ENCODE data around the gene CIPC. TPM values are rescaled to one million over a fixed set of nuclear protein-coding genes. Genes with fewer than 3 reads are reported as not detected.

CIPC gene
- total and polyA plus RNA-seq, 2 of the 13 experiments (the other 11 are each of a cell fraction or from before 2014, with no cell fraction given), result 7.6 to 13.9 TPM

DNA sequence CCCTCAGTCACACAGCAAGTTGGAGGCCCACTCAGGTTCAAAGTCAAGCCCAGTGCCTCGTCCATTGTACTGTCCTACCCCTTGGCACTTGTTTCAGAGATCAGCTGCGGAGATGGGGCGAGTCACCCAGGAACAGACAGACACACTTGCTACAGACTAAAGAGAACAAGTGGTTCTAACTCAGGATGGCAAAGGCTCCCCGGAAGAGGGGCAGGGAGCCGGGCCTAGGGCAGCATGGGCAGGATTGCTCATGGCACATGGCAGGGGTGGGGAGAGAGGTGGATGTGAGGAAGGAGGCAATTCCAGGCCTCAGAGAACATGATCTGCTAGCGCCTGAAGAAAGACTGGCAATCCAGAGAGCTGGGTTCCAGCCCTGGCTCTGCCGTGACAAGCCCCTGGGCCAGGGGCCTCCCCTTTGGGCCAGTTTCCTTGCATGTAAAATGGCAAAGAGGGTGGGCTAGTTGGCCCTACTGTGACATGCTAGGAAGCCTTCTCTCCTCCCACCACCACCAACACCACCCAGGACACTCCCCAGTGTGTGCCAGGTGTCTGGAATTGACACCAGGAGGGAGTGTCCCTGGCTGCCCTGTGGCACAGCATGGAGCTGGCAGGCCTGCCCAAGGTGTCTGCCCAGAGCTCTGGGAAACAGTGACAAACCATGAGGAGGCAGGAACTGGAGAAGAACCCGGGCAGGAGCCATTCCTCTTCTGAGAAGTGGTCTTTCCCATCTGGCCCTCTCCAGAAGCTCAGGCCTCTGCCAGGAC, 45.6 kb upstream of the CIPC start:
- Histone ChIP-seq H2AFZ (ENCODE audit: low read length) (no peak overlapping the region), H3K9me3 (ENCODE audit: low read length) (no peaks in the 10 kb centered on the region; the same call in 1 of the 2 replicates), H3K4me3 (replicated peaks in 1 of 3; ENCODE audit: insufficient read depth in 1 of 3, low read depth in 2 of 3, low read length in 3 of 3) (no peak overlapping the region), H3K4me2 (ENCODE audit: low read depth, low read length) (peak overlapping the region; percentile 41), H3K79me2 (ENCODE audit: insufficient read depth, low read length) (no peaks in the 10 kb centered on the region), H3K27me3 (ENCODE audit: control insufficient read depth in 1 of 2, insufficient read depth in 2 of 2, low read length in 2 of 2) (peaks cover 0 to 4% of the 10 kb centered on the region in 2 experiments; a peak in 1 of 5 replicates), H3K4me1 (ENCODE audit: insufficient read depth, low read length) (peaks cover 25% of the 10 kb centered on the region), H3K27ac (ENCODE audit: extremely low read length, insufficient read depth, low read length) (no peak overlapping the region), H3K9ac (ENCODE audit: insufficient read depth, low read depth, low read length) (no peak overlapping the region), H3K36me3 (replicated peaks in 1 of 2; ENCODE audit: control insufficient read depth in 1 of 2, insufficient read depth in 2 of 2, low read length in 2 of 2) (no peaks in the 10 kb centered on the region), H4K20me1 (ENCODE audit: insufficient read depth, low read length) (no peaks in the 10 kb centered on the region)
- WGBS (ENCODE audit: low lambda C conversion rate), result 15% methylated on average over 7 of the region's 8 CpGs
- BruUV-seq (replicated peaks), result no TSS peak
- ATAC-seq (peak; percentile 52), DNase-seq (ENCODE audit: low spot score) (no peak), FAIRE-seq (no peak)
- in situ Hi-C loops (cut with HindIII; ENCODE audit: extremely low pct_ligation_motif_present, low pct_unique_long_range_greater_than_20kb), result no loop called here
- ChIA-PET POLR2A (interaction anchor here (0.5 kb wide), 1 partner anchor 24 kb away, joined by 3 read pairs; no protein-coding TSS in a partner anchor), CTCF (ENCODE audit: low intra/inter-chr PET ratio, low total read pairs) (interaction anchor here (1.1 to 2.3 kb wide), 9 partner anchors 13 to 176 kb away, joined by 3 to 38 read pairs (median 6); no protein-coding TSS in a partner anchor)
- intact Hi-C loops (cut with micrococcal nuclease; ENCODE audit: unreplicated experiment), result loop anchor here (1.0 to 2.0 kb wide), 4 partner anchors 29 to 139 kb away; no protein-coding TSS in a partner anchor
- peak; percentile 87 for TF ChIP-seq ZNF768 (CRISPR knock-in tag; IDR thresholded peaks at IDR 0.05)
- TF ChIP-seq, protein P1, sequence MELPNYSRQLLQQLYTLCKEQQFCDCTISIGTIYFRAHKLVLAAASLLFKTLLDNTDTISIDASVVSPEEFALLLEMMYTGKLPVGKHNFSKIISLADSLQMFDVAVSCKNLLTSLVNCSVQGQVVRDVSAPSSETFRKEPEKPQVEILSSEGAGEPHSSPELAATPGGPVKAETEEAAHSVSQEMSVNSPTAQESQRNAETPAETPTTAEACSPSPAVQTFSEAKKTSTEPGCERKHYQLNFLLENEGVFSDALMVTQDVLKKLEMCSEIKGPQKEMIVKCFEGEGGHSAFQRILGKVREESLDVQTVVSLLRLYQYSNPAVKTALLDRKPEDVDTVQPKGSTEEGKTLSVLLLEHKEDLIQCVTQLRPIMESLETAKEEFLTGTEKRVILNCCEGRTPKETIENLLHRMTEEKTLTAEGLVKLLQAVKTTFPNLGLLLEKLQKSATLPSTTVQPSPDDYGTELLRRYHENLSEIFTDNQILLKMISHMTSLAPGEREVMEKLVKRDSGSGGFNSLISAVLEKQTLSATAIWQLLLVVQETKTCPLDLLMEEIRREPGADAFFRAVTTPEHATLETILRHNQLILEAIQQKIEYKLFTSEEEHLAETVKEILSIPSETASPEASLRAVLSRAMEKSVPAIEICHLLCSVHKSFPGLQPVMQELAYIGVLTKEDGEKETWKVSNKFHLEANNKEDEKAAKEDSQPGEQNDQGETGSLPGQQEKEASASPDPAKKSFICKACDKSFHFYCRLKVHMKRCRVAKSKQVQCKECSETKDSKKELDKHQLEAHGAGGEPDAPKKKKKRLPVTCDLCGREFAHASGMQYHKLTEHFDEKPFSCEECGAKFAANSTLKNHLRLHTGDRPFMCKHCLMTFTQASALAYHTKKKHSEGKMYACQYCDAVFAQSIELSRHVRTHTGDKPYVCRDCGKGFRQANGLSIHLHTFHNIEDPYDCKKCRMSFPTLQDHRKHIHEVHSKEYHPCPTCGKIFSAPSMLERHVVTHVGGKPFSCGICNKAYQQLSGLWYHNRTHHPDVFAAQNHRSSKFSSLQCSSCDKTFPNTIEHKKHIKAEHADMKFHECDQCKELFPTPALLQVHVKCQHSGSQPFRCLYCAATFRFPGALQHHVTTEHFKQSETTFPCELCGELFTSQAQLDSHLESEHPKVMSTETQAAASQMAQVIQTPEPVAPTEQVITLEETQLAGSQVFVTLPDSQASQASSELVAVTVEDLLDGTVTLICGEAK (IDR thresholded peaks at IDR 0.05), result no peak
- TF ChIP-seq, protein P1 (CRISPR knock-in tag; IDR thresholded peaks at IDR 0.05), result no peak
- TF ChIP-seq NFKB2 (CRISPR knock-in tag; IDR thresholded peaks at IDR 0.05; ENCODE audit: borderline replicate concordance), result 0 out of 2 replicates have a peak, but pooled peaks have one; percentile 7
- no peak for TF ChIP-seq ZNF143 (CRISPR knock-in tag; IDR thresholded peaks at IDR 0.05)
- no peak for TF ChIP-seq JUNB (CRISPR knock-in tag; IDR thresholded peaks at IDR 0.05; ENCODE audit: borderline replicate concordance)
- TF ChIP-seq TBL1XR1 (IDR thresholded peaks at IDR 0.05; ENCODE audit: borderline replicate concordance, low read length, partially characterized antibody), result no peak
- peak; percentile 45; the same call in 1 of the 2 replicates for TF ChIP-seq HNRNPL (IDR thresholded peaks at IDR 0.05; ENCODE audit: low read depth, low read length)
- no peak for TF ChIP-seq NCOA1 (CRISPR knock-in tag; IDR thresholded peaks at IDR 0.05)
- TF ChIP-seq, protein P2, sequence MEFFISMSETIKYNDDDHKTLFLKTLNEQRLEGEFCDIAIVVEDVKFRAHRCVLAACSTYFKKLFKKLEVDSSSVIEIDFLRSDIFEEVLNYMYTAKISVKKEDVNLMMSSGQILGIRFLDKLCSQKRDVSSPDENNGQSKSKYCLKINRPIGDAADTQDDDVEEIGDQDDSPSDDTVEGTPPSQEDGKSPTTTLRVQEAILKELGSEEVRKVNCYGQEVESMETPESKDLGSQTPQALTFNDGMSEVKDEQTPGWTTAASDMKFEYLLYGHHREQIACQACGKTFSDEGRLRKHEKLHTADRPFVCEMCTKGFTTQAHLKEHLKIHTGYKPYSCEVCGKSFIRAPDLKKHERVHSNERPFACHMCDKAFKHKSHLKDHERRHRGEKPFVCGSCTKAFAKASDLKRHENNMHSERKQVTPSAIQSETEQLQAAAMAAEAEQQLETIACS (CRISPR knock-in tag; IDR thresholded peaks at IDR 0.05), result no peak
